ENCODE results near the gene UBALD2. TPM values are rescaled to one million over a fixed set of nuclear protein-coding genes. Genes with fewer than 3 reads are reported as not detected.

Gene UBALD2
- total RNA-seq, 1 donor from 2014 or later, result 3.4 TPM

DNA sequence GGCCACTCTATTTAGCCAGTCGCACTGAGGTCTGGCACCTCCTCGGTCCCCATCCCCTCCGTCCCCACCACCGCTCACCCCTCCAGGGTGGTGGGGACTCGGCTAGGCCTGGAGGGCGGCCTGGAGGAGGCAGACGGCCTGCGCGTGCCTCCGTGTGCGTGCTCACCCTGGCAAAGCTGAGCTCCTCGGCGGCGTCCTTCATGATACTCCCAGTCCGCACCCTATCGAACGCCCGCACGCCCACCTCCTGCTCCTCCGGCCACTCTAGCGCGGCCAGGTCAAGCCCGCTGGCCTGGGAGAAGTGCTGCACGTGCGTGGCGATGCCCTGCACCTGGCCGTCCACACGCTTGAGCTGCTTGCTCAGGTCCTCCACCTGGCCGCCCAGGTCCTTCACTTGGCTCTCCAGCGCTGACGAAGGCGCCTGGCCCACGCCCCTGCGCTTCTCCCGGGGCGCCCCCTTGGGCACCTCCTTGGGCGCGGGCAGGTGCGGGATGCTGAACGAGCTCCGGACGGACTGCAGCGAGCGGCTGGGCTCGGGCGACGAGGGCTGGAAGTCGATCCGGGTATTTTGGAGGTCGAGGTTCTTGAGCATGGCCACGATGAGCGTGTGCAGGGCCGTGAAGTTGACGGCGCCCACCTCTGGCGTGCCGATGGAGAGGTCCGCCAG lies 42.3 kb downstream of the UBALD2 start:
- peaks cover 2% of the 10 kb centered on the region for H3K36me3 ChIP-seq (ENCODE audit: control insufficient read depth, insufficient read depth, low read length)
- no peaks in the 10 kb centered on the region for H3K27me3 ChIP-seq (ENCODE audit: control insufficient read depth, insufficient read depth, low read length)
- DNase-seq (ENCODE audit: low read depth) (no peak), FAIRE-seq (no peak)
- TF ChIP-seq, protein P1, sequence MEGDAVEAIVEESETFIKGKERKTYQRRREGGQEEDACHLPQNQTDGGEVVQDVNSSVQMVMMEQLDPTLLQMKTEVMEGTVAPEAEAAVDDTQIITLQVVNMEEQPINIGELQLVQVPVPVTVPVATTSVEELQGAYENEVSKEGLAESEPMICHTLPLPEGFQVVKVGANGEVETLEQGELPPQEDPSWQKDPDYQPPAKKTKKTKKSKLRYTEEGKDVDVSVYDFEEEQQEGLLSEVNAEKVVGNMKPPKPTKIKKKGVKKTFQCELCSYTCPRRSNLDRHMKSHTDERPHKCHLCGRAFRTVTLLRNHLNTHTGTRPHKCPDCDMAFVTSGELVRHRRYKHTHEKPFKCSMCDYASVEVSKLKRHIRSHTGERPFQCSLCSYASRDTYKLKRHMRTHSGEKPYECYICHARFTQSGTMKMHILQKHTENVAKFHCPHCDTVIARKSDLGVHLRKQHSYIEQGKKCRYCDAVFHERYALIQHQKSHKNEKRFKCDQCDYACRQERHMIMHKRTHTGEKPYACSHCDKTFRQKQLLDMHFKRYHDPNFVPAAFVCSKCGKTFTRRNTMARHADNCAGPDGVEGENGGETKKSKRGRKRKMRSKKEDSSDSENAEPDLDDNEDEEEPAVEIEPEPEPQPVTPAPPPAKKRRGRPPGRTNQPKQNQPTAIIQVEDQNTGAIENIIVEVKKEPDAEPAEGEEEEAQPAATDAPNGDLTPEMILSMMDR (IDR thresholded peaks at IDR 0.05; ENCODE audit: insufficient read depth, low read length, severe bottlenecking), result no peak
- H3K4me3 ChIP-seq (ENCODE audit: low read depth, low read length), result no peak overlapping the region

DNA sequence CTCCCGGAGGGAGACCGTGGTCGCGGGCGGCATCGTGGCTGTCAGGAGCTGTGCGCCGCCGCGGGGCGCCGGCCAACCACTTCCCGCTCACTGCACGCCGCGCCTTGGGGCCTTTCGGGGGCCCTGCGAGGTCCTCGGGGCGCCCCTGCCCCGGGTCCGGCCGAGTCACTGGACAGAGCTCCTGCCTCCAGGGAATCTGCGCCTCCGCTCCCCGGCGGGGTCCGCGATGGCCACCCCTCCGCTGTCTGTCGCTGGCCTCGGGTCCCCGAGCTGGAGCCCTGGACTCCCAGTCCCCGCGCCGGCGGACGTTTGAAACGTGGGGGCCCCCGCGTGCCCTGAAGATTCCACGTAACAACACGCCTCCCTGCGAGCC lies 42.8 kb downstream of the UBALD2 start, which contains the start of gene QRICH2:
TSS of gene QRICH2 (minus strand) at position 311 of the 373 bp plus-strand sequence. CDS start at position 33, 278 bp downstream.
- peaks cover 4% of the 10 kb centered on the region for H3K36me3 ChIP-seq (ENCODE audit: control insufficient read depth, insufficient read depth, low read length)
- DNase-seq (ENCODE audit: low read depth), result no peak
- no peaks in the 10 kb centered on the region for H3K27me3 ChIP-seq (ENCODE audit: control insufficient read depth, insufficient read depth, low read length)
- TF ChIP-seq, protein P1 (IDR thresholded peaks at IDR 0.05; ENCODE audit: insufficient read depth, low read length, severe bottlenecking), result no peak
- no peak within 1 kb of the TSS for H3K4me3 ChIP-seq (ENCODE audit: low read depth, low read length)
- FAIRE-seq, result no peak

DNA sequence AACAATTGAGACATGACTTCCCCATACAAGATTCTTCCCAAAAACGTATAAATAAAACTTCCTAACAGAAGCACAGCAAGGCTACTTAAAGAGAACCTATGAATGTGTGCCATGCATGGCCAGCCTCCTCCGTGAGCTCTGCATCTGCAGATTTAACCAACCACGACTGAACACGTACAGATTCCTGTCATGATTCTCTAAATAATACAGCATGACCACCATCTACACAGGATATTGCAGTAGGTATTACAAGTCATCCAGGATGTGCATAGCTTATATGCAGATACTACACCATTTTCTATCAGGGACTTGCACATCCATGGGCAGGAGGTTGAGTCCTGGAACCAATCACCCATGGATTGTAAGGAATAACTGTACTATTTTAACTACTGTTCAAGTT lies 44.3 kb downstream of the UBALD2 start:
- TF ChIP-seq, protein P1 (IDR thresholded peaks at IDR 0.05; ENCODE audit: insufficient read depth, low read length, severe bottlenecking), result no peak
- H3K27me3 ChIP-seq (ENCODE audit: control insufficient read depth, insufficient read depth, low read length), result no peaks in the 10 kb centered on the region
- FAIRE-seq, result no peak
- H3K4me3 ChIP-seq (ENCODE audit: low read depth, low read length), result no peak overlapping the region
- no peak for DNase-seq (ENCODE audit: low read depth)
- H3K36me3 ChIP-seq (ENCODE audit: control insufficient read depth, insufficient read depth, low read length), result peaks cover 7% of the 10 kb centered on the region

GRCh38 chr17:76312735-76313134 lies 47.6 kb downstream of the UBALD2 start:
- TF ChIP-seq, protein P1 (IDR thresholded peaks at IDR 0.05; ENCODE audit: insufficient read depth, low read length, severe bottlenecking), result no peak

GRCh38 chr17:76314392-76315227 lies 49.5 kb downstream of the UBALD2 start:
- Histone ChIP-seq H3K36me3 (ENCODE audit: control insufficient read depth, insufficient read depth, low read length) (peaks cover 8% of the 10 kb centered on the region), H3K4me3 (ENCODE audit: low read depth, low read length) (no peak overlapping the region), H3K27me3 (ENCODE audit: control insufficient read depth, insufficient read depth, low read length) (no peaks in the 10 kb centered on the region)
- no peak for FAIRE-seq
- DNase-seq (ENCODE audit: low read depth), result no peak
- TF ChIP-seq, protein P1 (IDR thresholded peaks at IDR 0.05; ENCODE audit: insufficient read depth, low read length, severe bottlenecking), result no peak

More at GRCh38 chr17:76312735-76313134, 47.6 kb downstream of the UBALD2 start:
- Histone ChIP-seq H3K4me3 (ENCODE audit: low read depth, low read length) (no peak overlapping the region), H3K36me3 (ENCODE audit: control insufficient read depth, insufficient read depth, low read length) (peaks cover 8% of the 10 kb centered on the region), H3K27me3 (ENCODE audit: control insufficient read depth, insufficient read depth, low read length) (no peaks in the 10 kb centered on the region)
- no peak for DNase-seq (ENCODE audit: low read depth)
- FAIRE-seq, result no peak

Data from bronchial epithelial cell (primary cell).